Mesenchymal stem cell (in vitro differentiated cells and primary cell): Measurements from ENCODE around the gene ENO1.
A peak's percentile ranks its signal among the peaks of the same experiment; 100 is the strongest.

Experiments used
- DNase-seq: peaks from one replicate; pipeline ENCODE4 v3.0.0-alpha.2; 2013
- H2AFZ ChIP-seq: one replicate; pipeline ENCODE4 v1.6.1; 2013; ENCODE audit warnings: low read depth, mild to moderate bottlenecking, control low read depth, inconsistent platforms, low read length, moderate library complexity
- H2AK5ac ChIP-seq: 2 replicates; pipeline ENCODE4 v1.6.1; 2013; ENCODE audit warnings: low read length, moderate library complexity, mild to moderate bottlenecking, inconsistent platforms; ENCODE audit not compliant: severe bottlenecking
- H2BK120ac ChIP-seq: one replicate; pipeline ENCODE4 v1.6.1; 2013; ENCODE audit warnings: low read depth, mild to moderate bottlenecking, inconsistent platforms, low read length, moderate library complexity
- H2BK12ac ChIP-seq, 2 experiments: one replicate each; pipeline ENCODE4 v1.6.1; 2013; ENCODE audit warnings: inconsistent platforms in 2 of 2, low read length in 2 of 2, mild to moderate bottlenecking in 2 of 2, moderate library complexity in 2 of 2, control low read depth in 1 of 2
- H2BK15ac ChIP-seq: one replicate; pipeline ENCODE4 v1.6.1; 2013; ENCODE audit warnings: mild to moderate bottlenecking, low read depth, inconsistent platforms; ENCODE audit not compliant: poor library complexity, severe bottlenecking
- H2BK5ac ChIP-seq: 2 replicates; pipeline ENCODE4 v1.6.1; 2013; ENCODE audit warnings: low read depth, mild to moderate bottlenecking, low read length, control low read depth, inconsistent platforms; ENCODE audit not compliant: poor library complexity, severe bottlenecking
- H3K14ac ChIP-seq, 2 experiments: one replicate each; pipeline ENCODE4 v1.6.1; 2013; ENCODE audit warnings: inconsistent platforms in 2 of 2, low read length in 2 of 2, control low read depth in 1 of 2, mild to moderate bottlenecking in 1 of 2, moderate library complexity in 1 of 2
- H3K18ac ChIP-seq, 2 experiments: one replicate each; pipeline ENCODE4 v1.6.1; 2013; ENCODE audit warnings: inconsistent platforms in 2 of 2, low read length in 2 of 2, control low read depth in 1 of 2, low read depth in 1 of 2, mild to moderate bottlenecking in 1 of 2
- H3K23ac ChIP-seq, 2 experiments: one replicate each; pipeline ENCODE4 v1.6.1; 2013; ENCODE audit warnings: inconsistent platforms in 2 of 2, low read length in 2 of 2, mild to moderate bottlenecking in 2 of 2, moderate library complexity in 2 of 2, control low read depth in 1 of 2
- H3K27ac ChIP-seq: 2 replicates; pipeline ENCODE4 v1.5.1; 2013; ENCODE audit warnings: mild to moderate bottlenecking, moderate library complexity, low read length, control low read depth, inconsistent platforms; ENCODE audit not compliant: poor library complexity, severe bottlenecking
- H3K27me3 ChIP-seq, 2 experiments: 2 replicates each; pipeline versions ENCODE4 v1.6.1 to v1.7.0; 2013; ENCODE audit warnings: low read length in 2 of 2, mild to moderate bottlenecking in 2 of 2, moderate library complexity in 2 of 2, control low read depth in 1 of 2, inconsistent platforms in 1 of 2; ENCODE audit not compliant: control insufficient read depth in 1 of 2, insufficient read depth in 1 of 2
- H3K36me3 ChIP-seq, 2 experiments: 2 replicates each; pipeline versions ENCODE4 v1.6.1 to v1.7.0; 2013; ENCODE audit warnings: low read length in 2 of 2, control low read depth in 1 of 2, inconsistent platforms in 1 of 2, low read depth in 1 of 2, mild to moderate bottlenecking in 1 of 2; ENCODE audit not compliant: insufficient read depth in 2 of 2, control insufficient read depth in 1 of 2
- H3K4ac ChIP-seq, 2 experiments: one replicate each; pipeline ENCODE4 v1.6.1; 2013; ENCODE audit warnings: inconsistent platforms in 2 of 2, low read length in 2 of 2, mild to moderate bottlenecking in 2 of 2, moderate library complexity in 2 of 2, control low read depth in 1 of 2, low read depth in 1 of 2
- H3K4me1 ChIP-seq: 2 replicates; pipeline ENCODE4 v1.6.1; 2013; ENCODE audit warnings: low read depth, low read length, control low read depth; ENCODE audit not compliant: control insufficient read depth, insufficient read depth
- H3K4me2 ChIP-seq: 2 replicates; pipeline ENCODE4 v1.6.1; 2013; ENCODE audit warnings: low read length, mild to moderate bottlenecking, inconsistent platforms; ENCODE audit not compliant: poor library complexity, severe bottlenecking
- H3K4me3 ChIP-seq, 2 experiments: 2 replicates each; pipeline versions ENCODE4 v1.5.1 to v1.7.0; 2013; ENCODE audit warnings: low read length in 2 of 2, mild to moderate bottlenecking in 2 of 2, control low read depth in 1 of 2, low read depth in 1 of 2; ENCODE audit not compliant: insufficient read depth in 1 of 2
- H3K79me1 ChIP-seq: replicated peaks from 2 replicates; pipeline ENCODE4 v1.6.1; 2013; ENCODE audit warnings: mild to moderate bottlenecking, control low read depth, low read length, inconsistent platforms; ENCODE audit not compliant: poor library complexity, severe bottlenecking
- H3K9ac ChIP-seq: 2 replicates; pipeline ENCODE4 v1.7.0; 2013; ENCODE audit warnings: mild to moderate bottlenecking, low read length, moderate library complexity
- H3K9me3 ChIP-seq: 2 replicates; pipeline ENCODE4 v1.7.0; 2013; ENCODE audit warnings: mild to moderate bottlenecking, low read length; ENCODE audit not compliant: control insufficient read depth
- H4K8ac ChIP-seq: one replicate; pipeline ENCODE4 v1.6.1; 2013; ENCODE audit warnings: inconsistent platforms, mild to moderate bottlenecking, low read length, moderate library complexity
- H4K91ac ChIP-seq: one replicate; pipeline ENCODE4 v1.6.1; 2013; ENCODE audit warnings: mild to moderate bottlenecking, low read length, inconsistent platforms
- WGBS: methylation state at CpG from one replicate; pipeline ENCODE4 v1.1.7; 2013; ENCODE audit warnings: mixed read lengths; 5-methylcytosine and 5-hydroxymethylcytosine counted together

ENO1 gene

GRCh38 chr1:8817412-8818324 lies 60.8 kb downstream of the ENO1 start, which contains the start of gene RERE:
Gene RERE (minus strand): TSS chr1:8817640.
- Histone ChIP-seq H2BK5ac (peak within 1 kb of the TSS; percentile 35), H2BK15ac (peak within 1 kb of the TSS; percentile 99), H3K23ac (peak within 1 kb of the TSS in 1 of 2 experiments; percentile 16), H4K8ac (peak within 1 kb of the TSS; percentile 92), H3K9ac (peak within 1 kb of the TSS; percentile 97), H3K18ac (peak within 1 kb of the TSS; percentile 95 to 98), H2AK5ac (peak within 1 kb of the TSS; percentile 79), H4K91ac (peak within 1 kb of the TSS; percentile 80), H3K27me3 (no peaks in the 10 kb centered on the region), H3K36me3 (no peaks in the 10 kb centered on the region), H3K4ac (peak within 1 kb of the TSS; percentile 55 to 89), H3K14ac (peak within 1 kb of the TSS; percentile 76 to 96), H3K4me1 (peaks cover 6% of the 10 kb centered on the region), H2BK120ac (peak within 1 kb of the TSS; percentile 71), H3K4me2 (peak within 1 kb of the TSS; percentile 77), H3K79me1 (no peaks in the 10 kb centered on the region), H2AFZ (no peak within 1 kb of the TSS), H2BK12ac (peak within 1 kb of the TSS; percentile 44 to 90), H3K4me3 (peak within 1 kb of the TSS; percentile 85 to 94), H3K9me3 (no peaks in the 10 kb centered on the region), H3K27ac (peak within 1 kb of the TSS; percentile 88)
- under 1% methylated on average over 44 of the region's 82 CpGs for WGBS
- peak; percentile 96 for DNase-seq

GRCh38 chr1:8816831-8817411 lies 61.6 kb downstream of the ENO1 start:
- H3K23ac ChIP-seq, result peak overlapping the region in 1 of 2 experiments; percentile 16
- H2AK5ac ChIP-seq, result peak overlapping the region; percentile 79
- peak overlapping the region; percentile 44 to 90 for H2BK12ac ChIP-seq
- H3K27me3 ChIP-seq, result no peaks in the 10 kb centered on the region
- H2BK15ac ChIP-seq, result peak overlapping the region; percentile 95
- peak; percentile 28 for DNase-seq
- WGBS, result under 1% methylated on average over 41 of the region's 41 CpGs
- H3K4me2 ChIP-seq, result peak overlapping the region; percentile 66
- no peaks in the 10 kb centered on the region for H3K9me3 ChIP-seq
- H3K4ac ChIP-seq, result peak overlapping the region; percentile 55 to 89
- H3K4me1 ChIP-seq, result peaks cover 5% of the 10 kb centered on the region
- H3K4me3 ChIP-seq, result peak overlapping the region; percentile 85 to 94
- peak overlapping the region; percentile 73 for H4K91ac ChIP-seq
- H3K36me3 ChIP-seq, result no peaks in the 10 kb centered on the region
- H2BK120ac ChIP-seq, result peak overlapping the region; percentile 71
- H3K9ac ChIP-seq, result peak overlapping the region; percentile 97
- H3K18ac ChIP-seq, result peak overlapping the region; percentile 78 to 95
- peak overlapping the region; percentile 14 for H2BK5ac ChIP-seq
- H3K79me1 ChIP-seq, result no peaks in the 10 kb centered on the region
- H3K27ac ChIP-seq, result peak overlapping the region; percentile 66
- H2AFZ ChIP-seq, result no peak overlapping the region
- H3K14ac ChIP-seq, result peak overlapping the region in 1 of 2 experiments; percentile 96
- H4K8ac ChIP-seq, result peak overlapping the region; percentile 92

GRCh38 chr1:8816264-8816663 lies 62.2 kb downstream of the ENO1 start:
- H3K18ac ChIP-seq, result no peak overlapping the region
- WGBS, result 13% methylated on average over 3 of the region's 3 CpGs
- no peak overlapping the region for H4K91ac ChIP-seq
- no peak overlapping the region for H2BK12ac ChIP-seq
- no peak overlapping the region for H3K4ac ChIP-seq
- peak overlapping the region; percentile 66 for H3K4me2 ChIP-seq
- no peaks in the 10 kb centered on the region for H3K27me3 ChIP-seq
- no peak overlapping the region for H2AFZ ChIP-seq
- no peak overlapping the region for H2BK15ac ChIP-seq
- H3K4me1 ChIP-seq, result peaks cover 8% of the 10 kb centered on the region
- no peak overlapping the region for H2BK120ac ChIP-seq
- no peak overlapping the region for H3K14ac ChIP-seq
- no peak overlapping the region for H2BK5ac ChIP-seq
- no peak overlapping the region for H4K8ac ChIP-seq
- H2AK5ac ChIP-seq, result no peak overlapping the region
- H3K9ac ChIP-seq, result peak overlapping the region; percentile 97
- H3K27ac ChIP-seq, result peak overlapping the region; percentile 60
- no peak overlapping the region for H3K23ac ChIP-seq
- no peaks in the 10 kb centered on the region for H3K79me1 ChIP-seq
- H3K4me3 ChIP-seq, result peak overlapping the region in 1 of 2 experiments; percentile 94
- H3K9me3 ChIP-seq, result no peaks in the 10 kb centered on the region
- DNase-seq, result peak; percentile 46
- H3K36me3 ChIP-seq, result no peaks in the 10 kb centered on the region
